Heart left ventricle (tissue), 16 donors: ENCODE data around the gene ADGRD2. TPM values are rescaled to one million over a fixed set of nuclear protein-coding genes. Genes with fewer than 3 reads are reported as not detected.

Experiments used
- ATAC-seq, 4 donors: fragments of 200-7000 bp; cut with Tn5 transposase; one replicate each; pipeline ENCODE4 v1.9.1; 2020 to 2022; ENCODE audit warnings: moderate library complexity in 4 of 4, mild to moderate bottlenecking in 3 of 4, moderate number of reproducible peaks in 1 of 4
- DNase-seq, 5 donors: peaks; one replicate each; pipeline ENCODE4 v3.0.0-alpha.2; 2020
- H3K27ac ChIP-seq, 12 donors: fragments of 200-600 bp; sonication (generic) in 4 of 12; one replicate each; pipeline versions ENCODE4 v1.5.0 to v1.8.0; 2016 to 2022; ENCODE audit warnings: mild to moderate bottlenecking in 2 of 12
- H3K27me3 ChIP-seq, 9 donors: fragments of 200-600 bp; sonication (generic) in 2 of 9; one replicate each; pipeline versions ENCODE4 v1.5.1 to v1.8.0; 2016 to 2022; ENCODE audit warnings: mild to moderate bottlenecking in 3 of 9
- H3K36me3 ChIP-seq, 9 donors: fragments of 200-600 bp; sonication (generic) in 2 of 9; one replicate each; pipeline versions ENCODE4 v1.5.0 to v1.8.0; 2018 to 2022; ENCODE audit warnings: mild to moderate bottlenecking in 2 of 9
- H3K4me1 ChIP-seq, 12 donors: fragments of 200-600 bp; sonication (generic) in 4 of 12; one replicate each; pipeline versions ENCODE4 v1.5.0 to v1.8.0; 2016 to 2022; ENCODE audit warnings: mild to moderate bottlenecking in 3 of 12
- H3K4me3 ChIP-seq, 12 donors: fragments of 200-600 bp; sonication (generic) in 4 of 12; one replicate each; pipeline versions ENCODE4 v1.5.0 to v1.8.0; 2017 to 2022; ENCODE audit warnings: mild to moderate bottlenecking in 9 of 12, moderate library complexity in 4 of 12
- H3K9me3 ChIP-seq, 12 donors: fragments of 200-600 bp; sonication (generic) in 4 of 12; one replicate each; pipeline versions ENCODE4 v1.5.0 to v1.8.0; 2016 to 2022; ENCODE audit warnings: mild to moderate bottlenecking in 1 of 12
- POLR2A ChIP-seq, 2 donors: fragments of 450-650 bp; IDR thresholded peaks; one replicate each; pipeline ENCODE4 v1.6.1; 2017; ENCODE audit warnings: antibody characterized with exemption in 2 of 2, mild to moderate bottlenecking in 2 of 2, moderate library complexity in 2 of 2
- WGBS, 4 donors: extraction: QIAGEN DNeasy Blood & Tissue Kit in 2 of 4; methylation state at CpG; one replicate each; pipeline versions ENCODE4 v1.1.5 to v1.1.7; 2013 to 2018; 5-methylcytosine and 5-hydroxymethylcytosine counted together
- intact Hi-C, 10 donors: fragments of 100-400 bp; cut with DNase I; formaldehyde crosslinking; loops; one replicate each; pipeline versions ENCODE4 v1.11.1 to v1.14.2; 2022
- polyA plus RNA-seq, 2 donors: library from polyadenylated mRNA; stranded (reverse); fragments of 200-250 nt; gene quantifications; one replicate each; pipeline ENCODE4 v1.2.3, GENCODE V29; 2013
- total RNA-seq, 9 donors: library from RNA; depleted of rRNA in 2 of 9; stranded (reverse); fragments of >200 nt in 2 of 9; fragmentation: NEBNext Ultra II Directional in 3 of 9; extraction: Animal tissue kit (Norgen Biotek cat#: 25700) in 3 of 9; gene quantifications; one replicate each; pipeline versions ENCODE4 v1.1.0 to v1.2.4, GENCODE V29; 2016 to 2023
- TF ChIP-seq, protein P1 (sequence below), 12 donors: fragments of 200-600 bp; sonication (generic) in 4 of 12; IDR thresholded peaks; one replicate each; pipeline versions ENCODE4 v1.5.0 to v1.8.0; 2018 to 2022; ENCODE audit warnings: antibody characterized with exemption in 12 of 12, mild to moderate bottlenecking in 5 of 12
- donor health status: ischemic (EF 13 %, LVEDD 7.1; RV severe dilation, severe dysfunction).
- donor health status: healthy with polysubstance abuse.
- donor health status: DM: no; HTN: yes; CAD: no.
- donor health status: DM: no; HTN: no; CAD: no.
- donor health status: ischemic (EF 25% LVEDD 6.9; RV normal size, moderate dysfunction).
- donor health status: ischemic (EF 25% LVEDD 5.7; RV mildly dilated, moderate dysfunction).
- donor health status: healthy.
- donor health status: DM: yes; HTN: yes; CAD: no.
- donor health status: ischemic (EF 35%, LVEDD 5.7; RV mildly dilated, moderate dysfunction).
- donor health status: nonischemic (EF 11% LVEDD 7.7; RV severe dilation, severe dysfunction).
- donor health status: DM: yes; HTN: yes; CAD: no.
- donor health status: PGD.
- donor health status: ischemic (EF 29% LVEDD 5.4; RV normal size, mild dysfunction).
- donor health status: nonischemic (EF 23%, LVEDD 6.1; RV moderate dilation, normal function).

The ADGRD2 gene
- total and polyA plus RNA-seq, 11 donors: not detected

GRCh38 chr9:124470306-124470705 is 20.1 kb downstream of the ADGRD2 start:
- DNase-seq (peak in 2 of 5 donors; percentile 12 to 55), ATAC-seq (no peak)
- H3K36me3 ChIP-seq: no peaks in the 10 kb centered on the region
- intact Hi-C loops: no loop called here
- H3K4me3 ChIP-seq: no peak overlapping the region
- 82 to 95% (median 85%) methylated on average over 5 to 13 of the region's 13 CpGs for WGBS, 4 donors
- no peaks in the 10 kb centered on the region for H3K4me1 ChIP-seq
- H3K27me3 ChIP-seq: peaks cover 0 to 34% (median 0%) of the 10 kb centered on the region in 9 donors
- TF ChIP-seq, protein P1, sequence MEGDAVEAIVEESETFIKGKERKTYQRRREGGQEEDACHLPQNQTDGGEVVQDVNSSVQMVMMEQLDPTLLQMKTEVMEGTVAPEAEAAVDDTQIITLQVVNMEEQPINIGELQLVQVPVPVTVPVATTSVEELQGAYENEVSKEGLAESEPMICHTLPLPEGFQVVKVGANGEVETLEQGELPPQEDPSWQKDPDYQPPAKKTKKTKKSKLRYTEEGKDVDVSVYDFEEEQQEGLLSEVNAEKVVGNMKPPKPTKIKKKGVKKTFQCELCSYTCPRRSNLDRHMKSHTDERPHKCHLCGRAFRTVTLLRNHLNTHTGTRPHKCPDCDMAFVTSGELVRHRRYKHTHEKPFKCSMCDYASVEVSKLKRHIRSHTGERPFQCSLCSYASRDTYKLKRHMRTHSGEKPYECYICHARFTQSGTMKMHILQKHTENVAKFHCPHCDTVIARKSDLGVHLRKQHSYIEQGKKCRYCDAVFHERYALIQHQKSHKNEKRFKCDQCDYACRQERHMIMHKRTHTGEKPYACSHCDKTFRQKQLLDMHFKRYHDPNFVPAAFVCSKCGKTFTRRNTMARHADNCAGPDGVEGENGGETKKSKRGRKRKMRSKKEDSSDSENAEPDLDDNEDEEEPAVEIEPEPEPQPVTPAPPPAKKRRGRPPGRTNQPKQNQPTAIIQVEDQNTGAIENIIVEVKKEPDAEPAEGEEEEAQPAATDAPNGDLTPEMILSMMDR (IDR thresholded peaks at IDR 0.05): no peak
- TF ChIP-seq POLR2A (IDR thresholded peaks at IDR 0.05): no peak
- no peak overlapping the region for H3K27ac ChIP-seq
- no peaks in the 10 kb centered on the region for H3K9me3 ChIP-seq

GRCh38 chr9:124470726-124471125 is 20.5 kb downstream of the ADGRD2 start:
- Histone ChIP-seq H3K27ac (no peak overlapping the region), H3K4me1 (no peaks in the 10 kb centered on the region), H3K36me3 (no peaks in the 10 kb centered on the region), H3K27me3 (peaks cover 0 to 38% (median 3%) of the 10 kb centered on the region in 9 donors), H3K4me3 (no peak overlapping the region), H3K9me3 (no peaks in the 10 kb centered on the region)
- peak in 1 of 5 donors; percentile 25 for DNase-seq
- ATAC-seq: no peak
- no peak for TF ChIP-seq POLR2A (IDR thresholded peaks at IDR 0.05)
- TF ChIP-seq, protein P1 (IDR thresholded peaks at IDR 0.05): no peak
- intact Hi-C loops: no loop called here
- WGBS, 4 donors: 80 to 100% (median 86%) methylated on average over 1 to 7 of the region's 7 CpGs

GRCh38 chr9:124471761-124472160 is 21.5 kb downstream of the ADGRD2 start:
- no peak overlapping the region for H3K27ac ChIP-seq
- no peak overlapping the region for H3K4me3 ChIP-seq
- H3K9me3 ChIP-seq: no peaks in the 10 kb centered on the region
- H3K36me3 ChIP-seq: no peaks in the 10 kb centered on the region
- DNase-seq (peak in 1 of 5 donors; percentile 44), ATAC-seq (no peak)
- TF ChIP-seq, protein P1 (IDR thresholded peaks at IDR 0.05): no peak
- TF ChIP-seq POLR2A (IDR thresholded peaks at IDR 0.05): no peak
- 76 to 85% (median 83%) methylated on average over 8 to 9 of the region's 9 CpGs for WGBS, 4 donors
- intact Hi-C loops: no loop called here
- H3K4me1 ChIP-seq: no peaks in the 10 kb centered on the region
- peaks cover 0 to 49% (median 14%) of the 10 kb centered on the region in 9 donors for H3K27me3 ChIP-seq

DNA sequence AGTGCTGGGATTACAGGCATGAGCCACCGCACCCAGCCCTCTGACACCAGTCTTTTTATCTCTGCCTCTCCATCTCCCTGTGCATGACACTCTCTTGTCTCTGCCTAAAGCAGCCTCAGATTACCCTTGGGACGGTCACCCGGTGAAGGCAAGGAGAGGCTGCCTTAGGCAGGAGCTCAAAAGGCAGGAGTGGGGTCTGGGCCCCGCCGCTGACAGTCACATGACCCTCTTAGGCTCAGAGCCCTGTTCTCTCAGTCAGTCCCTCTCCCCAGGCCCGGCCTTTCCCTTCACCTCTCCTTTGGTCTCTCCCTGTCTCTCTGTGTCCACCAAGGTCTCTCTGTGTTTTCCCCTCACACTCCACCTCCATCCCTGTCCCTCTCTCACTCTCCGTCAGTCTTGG is 22.5 kb downstream of the ADGRD2 start:
- H3K4me1 ChIP-seq: peaks cover 0 to 8% (median under 1%) of the 10 kb centered on the region in 12 donors
- no peaks in the 10 kb centered on the region for H3K9me3 ChIP-seq
- H3K4me3 ChIP-seq: no peak overlapping the region
- WGBS, 4 donors: 57 to 72% (median 70%) methylated on average over 7 of the region's 7 CpGs
- H3K36me3 ChIP-seq: no peaks in the 10 kb centered on the region
- H3K27me3 ChIP-seq: peaks cover 6 to 59% (median 24%) of the 10 kb centered on the region in 9 donors
- H3K27ac ChIP-seq: no peak overlapping the region
- TF ChIP-seq POLR2A (IDR thresholded peaks at IDR 0.05): no peak
- TF ChIP-seq, protein P1 (IDR thresholded peaks at IDR 0.05): no peak
- DNase-seq: peak in 1 of 5 donors; percentile 16
- ATAC-seq: no peak
- intact Hi-C loops: no loop called here
